ENCODE results near the gene SULF2. TPM values are rescaled to one million over a fixed set of nuclear protein-coding genes. Genes with fewer than 3 reads are reported as not detected.

SULF2 gene
- total and polyA plus RNA-seq, 2 of the 13 experiments (the other 11 are each of a cell fraction or from before 2014, with no cell fraction given) = 7.2 to 50.9 TPM

GRCh38 chr20:47711046-47711752, 74.1 kb downstream of the SULF2 start (continued):
- TF ChIP-seq ZNF318 (CRISPR knock-in tag; IDR thresholded peaks at IDR 0.05) (no peak), RBM22 (optimal IDR thresholded peaks at IDR 0.05; ENCODE audit: low read length) (no peak), CSRNP1 (CRISPR knock-in tag; IDR thresholded peaks at IDR 0.05) (peak; percentile 73), ZNF296 (CRISPR knock-in tag; conservative IDR thresholded peaks at IDR 0.05) (no peak), ZNF549 (CRISPR knock-in tag; IDR thresholded peaks at IDR 0.05) (no peak), GPBP1L1 (CRISPR knock-in tag; IDR thresholded peaks at IDR 0.05) (no peak), FOSL2 (CRISPR knock-in tag; IDR thresholded peaks at IDR 0.05) (peak; percentile 78), PHF5A (CRISPR knock-in tag; IDR thresholded peaks at IDR 0.05; ENCODE audit: low read depth, unreplicated experiment) (no peak), WIZ (CRISPR knock-in tag; IDR thresholded peaks at IDR 0.05) (no peak), CHD4 (IDR thresholded peaks at IDR 0.05; ENCODE audit: borderline replicate concordance, low read length) (no peak), ARID4A (CRISPR knock-in tag; IDR thresholded peaks at IDR 0.05; ENCODE audit: borderline replicate concordance) (peak; percentile 83)

All from HepG2 (cell line).